ENCODE data around the gene ZFP69.
"Not testable (repeated sequence)": the region's sequence is repeated elsewhere in the genome, so short reads cannot be mapped to it uniquely, and the experiment has no call there.

ZFP69 gene

GRCh38 chr1:40476924-40477677 lies at the start of gene ZFP69:
TSS of gene ZFP69 (plus strand) at chr1:40477290. CDS start at chr1:40479362, 2,072 bp downstream.
- no peak for DNase-seq (ENCODE audit: low read depth)

DNA sequence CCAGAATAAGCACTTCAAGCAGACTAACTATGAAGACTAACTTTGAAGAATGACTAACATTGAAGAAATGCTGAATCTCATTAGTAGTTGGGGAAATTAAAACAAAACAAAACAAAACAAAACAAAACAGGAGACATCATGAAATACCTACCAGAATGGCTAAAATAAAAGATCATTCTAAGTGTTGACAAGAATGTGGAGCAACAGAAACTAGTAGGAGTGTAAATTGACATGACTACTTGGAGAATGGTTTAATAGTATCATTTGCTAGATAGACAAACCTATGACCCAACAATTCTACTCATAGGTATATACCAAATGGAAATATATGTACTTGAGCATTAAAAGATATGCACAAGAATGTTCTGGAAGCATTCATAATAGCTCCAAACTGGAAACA lies 45.7 kb upstream of the ZFP69 start:
- DNase-seq (ENCODE audit: low read depth), result no peak

GRCh38 chr1:40432644-40433390 lies 44.3 kb upstream of the ZFP69 start:
- DNase-seq (ENCODE audit: low read depth), result no peak

DNA sequence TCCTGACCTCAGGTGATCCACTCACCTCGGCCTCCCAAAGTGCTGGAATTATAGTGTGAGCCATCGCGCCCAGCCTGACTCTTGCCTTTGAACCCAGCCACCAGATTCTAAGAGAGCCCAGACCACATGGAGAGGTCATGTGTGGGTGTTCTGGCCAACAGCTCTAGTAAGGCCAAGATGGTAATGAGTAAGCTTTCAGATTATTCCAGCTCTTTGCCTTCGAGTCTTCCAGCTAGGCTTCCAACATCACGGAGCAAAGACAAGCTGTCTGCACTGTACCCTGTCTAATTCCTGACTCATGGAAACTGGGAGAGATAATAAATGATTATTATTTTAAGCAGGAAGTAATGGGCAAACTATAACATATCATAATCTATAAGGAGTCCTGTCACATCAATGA lies 41.6 kb upstream of the ZFP69 start:
- DNase-seq (ENCODE audit: low read depth), result no peak

GRCh38 chr1:40435876-40436275 lies 41.2 kb upstream of the ZFP69 start:
- no peak for DNase-seq (ENCODE audit: low read depth)

- DNase-seq (ENCODE audit: low read depth), result no peak
These were observed 38.6 kb upstream of the ZFP69 start for GRCh38 chr1:40438391-40439015.

GRCh38 chr1:40439247-40439646 lies 37.8 kb upstream of the ZFP69 start:
- no peak for DNase-seq (ENCODE audit: low read depth)

DNA sequence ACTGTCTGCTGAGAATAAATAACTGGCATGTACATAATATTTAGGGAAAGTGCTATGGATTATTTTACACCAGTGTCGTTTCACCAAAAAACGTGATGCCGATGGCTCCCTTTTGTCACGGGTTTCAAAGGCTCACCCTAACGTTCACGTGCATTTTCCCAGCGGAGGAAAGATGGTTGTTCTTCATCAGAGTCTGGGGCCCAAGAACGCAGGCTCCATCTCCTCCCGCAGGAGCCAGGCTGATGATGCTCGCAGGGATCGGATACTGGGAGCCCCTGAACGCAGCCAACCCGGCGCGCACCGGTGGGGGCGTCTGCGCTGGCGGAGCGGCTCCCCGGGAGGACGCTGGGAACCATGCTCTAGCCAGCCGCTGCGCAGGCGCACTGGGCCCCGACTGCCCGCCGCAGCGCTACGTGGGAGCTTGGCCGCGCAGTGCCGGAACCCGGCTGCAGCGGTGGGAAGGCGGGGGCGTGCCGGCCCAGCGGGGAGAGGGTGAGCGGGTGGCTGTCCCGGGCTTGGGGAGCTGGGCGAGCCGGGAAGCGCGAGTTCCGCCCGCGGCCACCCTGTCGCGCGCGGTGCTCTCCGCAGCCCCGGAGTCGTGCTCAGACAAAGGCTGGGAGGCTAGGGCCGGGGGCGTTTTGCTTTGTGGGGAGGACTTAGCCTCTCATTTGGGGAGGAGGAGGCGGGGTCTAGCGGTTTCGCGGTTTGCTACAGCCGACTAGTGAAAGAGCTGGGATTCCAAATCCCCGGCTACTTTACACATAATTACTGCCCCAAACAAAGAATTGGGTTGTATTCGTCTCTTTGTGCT lies 27.2 kb upstream of the ZFP69 start, which contains the start of gene ZFP69B:
Gene ZFP69B (plus strand): TSS at position 793 of the 811 bp plus-strand sequence. CDS start 486 bp downstream, outside the sequence.
- DNase-seq (ENCODE audit: low read depth), result peak; percentile 81

DNA sequence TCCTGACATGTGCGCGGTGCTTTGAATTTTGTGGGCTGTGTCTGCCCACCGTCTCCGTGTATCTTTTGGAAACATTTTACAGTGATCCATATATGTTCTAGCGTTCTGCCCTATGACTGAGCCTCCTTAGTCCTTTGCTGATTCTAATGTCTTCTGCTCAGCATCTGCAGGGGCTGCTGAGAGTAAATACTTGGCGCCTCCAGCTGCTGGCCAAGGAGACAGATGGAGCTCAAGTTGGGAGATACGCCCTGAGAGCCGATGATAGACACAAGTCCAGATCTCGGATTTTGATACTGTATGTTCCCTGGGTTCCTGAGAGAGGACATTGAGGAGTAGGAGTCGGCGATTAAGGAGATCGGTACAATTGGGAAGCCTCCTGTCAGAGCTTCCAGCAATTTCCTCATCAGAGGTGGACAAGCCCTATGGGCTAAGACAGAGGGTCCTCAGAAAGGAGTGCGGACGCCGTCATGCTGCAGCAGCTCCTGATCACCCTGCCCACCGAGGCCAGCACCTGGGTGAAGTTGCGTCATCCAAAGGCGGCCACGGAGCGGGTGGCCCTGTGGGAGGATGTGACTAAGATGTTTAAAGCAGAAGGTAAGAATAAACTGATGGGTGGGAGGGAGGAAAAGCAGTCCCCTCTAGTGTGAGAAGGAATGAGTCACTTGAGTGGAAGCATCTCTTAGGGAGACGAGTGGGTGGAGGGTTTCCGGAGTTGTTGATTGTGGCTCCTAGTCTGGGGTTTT lies 26.4 kb upstream of the ZFP69 start:
- DNase-seq (ENCODE audit: low read depth), result peak; percentile 14

DNA sequence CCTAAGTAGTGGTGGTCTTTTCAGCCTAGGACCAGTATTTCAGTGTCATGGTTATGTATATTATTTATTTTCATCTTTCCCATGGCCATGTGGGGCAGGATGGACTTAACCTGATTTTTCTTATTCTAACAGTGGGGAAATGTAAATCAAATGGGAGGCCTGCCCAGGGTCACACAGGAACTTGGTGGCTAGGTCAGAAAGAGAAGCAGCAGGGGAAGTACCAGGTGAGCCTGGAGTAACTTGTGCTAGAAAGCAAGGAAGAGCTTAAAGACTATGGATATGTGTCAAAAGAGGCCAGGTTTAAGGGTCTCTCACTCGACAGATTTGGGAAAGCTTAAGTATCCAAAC lies 25.9 kb upstream of the ZFP69 start:
- DNase-seq (ENCODE audit: low read depth), result no peak

DNA sequence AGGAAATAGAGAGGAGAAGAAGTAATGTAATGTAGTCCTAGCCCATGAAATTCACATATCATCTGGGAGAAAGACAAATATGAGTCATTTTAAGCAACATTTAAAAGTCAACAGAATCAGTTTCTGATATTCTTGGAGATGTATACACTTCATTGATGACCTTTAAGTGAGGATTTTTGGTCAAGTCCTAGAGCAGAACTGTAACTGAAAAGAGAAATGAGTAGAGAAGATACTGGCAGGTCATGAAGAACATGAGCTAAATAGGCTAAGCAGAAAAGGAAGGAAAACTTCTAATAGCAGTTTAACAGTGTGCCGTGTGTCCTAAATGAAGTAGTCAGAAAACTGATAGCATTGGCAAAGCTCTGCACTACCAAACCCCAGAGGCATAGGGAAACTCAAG lies 22.2 kb upstream of the ZFP69 start:
- DNase-seq (ENCODE audit: low read depth), result no peak

- DNase-seq (ENCODE audit: low read depth), result no peak
These were observed 14.0 kb upstream of the ZFP69 start for GRCh38 chr1:40462956-40463590.

DNA sequence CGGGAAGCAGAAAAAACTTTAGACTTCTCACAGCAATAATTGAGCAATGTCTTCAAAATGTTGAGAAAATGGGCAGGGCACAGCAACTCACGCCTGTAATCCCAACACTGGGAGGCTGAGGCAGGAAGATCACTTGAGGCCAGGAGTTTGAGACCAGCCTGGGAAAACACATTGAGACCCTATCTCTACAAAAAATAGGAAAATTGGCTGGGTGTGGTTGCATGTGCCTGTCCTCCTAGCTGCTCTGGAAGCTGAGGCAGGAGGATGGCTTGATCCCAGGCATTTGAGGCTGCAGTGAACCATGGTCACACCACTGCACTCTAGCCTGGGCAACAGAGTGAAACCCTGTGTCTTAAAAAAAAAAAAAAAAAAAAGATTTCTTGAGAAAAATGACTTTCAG lies 7.8 kb upstream of the ZFP69 start:
- no peak for DNase-seq (ENCODE audit: low read depth)

DNA sequence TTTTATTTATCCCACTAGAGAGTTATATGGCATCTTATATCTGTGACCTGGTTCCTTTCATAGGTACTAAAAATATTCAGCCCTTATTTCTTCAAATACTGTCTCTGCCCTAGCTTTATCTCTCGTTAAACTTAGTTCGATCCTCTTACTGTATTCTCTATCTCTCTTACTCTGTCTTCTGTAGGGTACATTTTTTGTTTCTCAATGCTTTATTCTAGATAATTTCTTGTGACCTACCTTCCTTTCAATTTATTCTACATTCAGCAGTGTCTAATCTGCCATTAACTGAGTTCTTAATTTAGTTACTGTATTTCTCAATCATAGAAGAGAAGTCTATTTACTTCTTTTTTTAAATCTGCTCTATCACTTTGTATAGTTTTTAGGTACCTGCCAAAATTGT lies 1.8 kb upstream of the ZFP69 start:
- no peak for DNase-seq (ENCODE audit: low read depth)

GRCh38 chr1:40477678-40478053 lies 576 bp downstream of the ZFP69 start:
- no peak for DNase-seq (ENCODE audit: low read depth)

GRCh38 chr1:40478276-40478675 lies 1.2 kb downstream of the ZFP69 start:
- no peak for DNase-seq (ENCODE audit: low read depth)

GRCh38 chr1:40479156-40479555 lies 2.1 kb downstream of the ZFP69 start:
- no peak for DNase-seq (ENCODE audit: low read depth)

GRCh38 chr1:40495315-40495903 lies 18.3 kb downstream of the ZFP69 start:
- no peak for DNase-seq (ENCODE audit: low read depth)

DNA sequence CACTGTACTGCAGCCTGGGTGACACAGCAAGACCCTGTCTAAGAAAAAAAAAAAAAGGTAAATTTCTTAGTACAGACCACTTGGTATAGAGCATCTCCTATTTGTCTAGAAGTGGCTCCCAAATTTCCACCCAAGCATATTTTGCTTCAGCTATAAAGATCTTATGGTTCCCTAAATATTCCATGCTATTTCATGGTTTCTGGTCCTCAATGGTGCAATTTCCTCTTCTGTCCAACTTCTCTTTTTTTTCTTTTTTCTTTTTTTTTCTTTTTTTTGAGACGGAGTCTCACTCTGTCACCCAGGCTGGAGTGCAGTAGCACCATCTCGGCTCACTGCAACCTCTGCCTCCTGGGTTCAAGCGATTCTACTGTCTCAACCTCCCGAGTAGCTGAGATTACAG lies 25.6 kb downstream of the ZFP69 start:
- DNase-seq (ENCODE audit: low read depth), result not testable (repeated sequence)

- no peak for DNase-seq (ENCODE audit: low read depth)
These were observed 30.9 kb downstream of the ZFP69 start for GRCh38 chr1:40507973-40508372.

Measured in GM04504 (cell line).